ENCODE measurements around the gene NOVA2.

DNA sequence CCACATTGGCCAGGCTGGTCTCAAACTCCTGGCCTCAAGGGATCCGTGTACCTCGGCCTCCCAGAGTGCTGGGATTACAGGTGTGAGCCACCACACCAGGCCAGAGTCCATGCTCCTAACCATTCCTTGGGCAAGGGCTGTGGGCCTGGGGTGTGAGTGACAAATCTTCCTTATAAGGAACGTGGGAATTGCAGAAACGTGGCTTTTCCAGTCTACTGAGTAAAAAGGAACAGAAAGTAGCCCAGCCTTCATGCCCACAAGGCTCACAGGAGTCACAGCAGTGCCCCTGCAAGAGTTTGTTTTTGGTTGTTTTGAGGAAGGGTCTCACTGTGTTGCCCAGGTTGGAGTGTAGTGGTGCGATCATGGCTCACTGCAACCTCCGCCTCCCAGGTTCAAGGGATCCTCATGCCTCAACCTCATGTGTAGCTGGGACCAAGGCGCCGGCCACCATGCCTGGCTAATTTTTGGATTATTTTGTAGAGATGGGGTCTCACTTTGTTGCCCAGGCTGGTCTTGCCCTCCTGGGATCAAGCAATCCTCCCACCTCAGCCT lies 76.3 kb downstream of the NOVA2 start:
- TF ChIP-seq, protein P1, sequence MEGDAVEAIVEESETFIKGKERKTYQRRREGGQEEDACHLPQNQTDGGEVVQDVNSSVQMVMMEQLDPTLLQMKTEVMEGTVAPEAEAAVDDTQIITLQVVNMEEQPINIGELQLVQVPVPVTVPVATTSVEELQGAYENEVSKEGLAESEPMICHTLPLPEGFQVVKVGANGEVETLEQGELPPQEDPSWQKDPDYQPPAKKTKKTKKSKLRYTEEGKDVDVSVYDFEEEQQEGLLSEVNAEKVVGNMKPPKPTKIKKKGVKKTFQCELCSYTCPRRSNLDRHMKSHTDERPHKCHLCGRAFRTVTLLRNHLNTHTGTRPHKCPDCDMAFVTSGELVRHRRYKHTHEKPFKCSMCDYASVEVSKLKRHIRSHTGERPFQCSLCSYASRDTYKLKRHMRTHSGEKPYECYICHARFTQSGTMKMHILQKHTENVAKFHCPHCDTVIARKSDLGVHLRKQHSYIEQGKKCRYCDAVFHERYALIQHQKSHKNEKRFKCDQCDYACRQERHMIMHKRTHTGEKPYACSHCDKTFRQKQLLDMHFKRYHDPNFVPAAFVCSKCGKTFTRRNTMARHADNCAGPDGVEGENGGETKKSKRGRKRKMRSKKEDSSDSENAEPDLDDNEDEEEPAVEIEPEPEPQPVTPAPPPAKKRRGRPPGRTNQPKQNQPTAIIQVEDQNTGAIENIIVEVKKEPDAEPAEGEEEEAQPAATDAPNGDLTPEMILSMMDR (IDR thresholded peaks at IDR 0.05; ENCODE audit: poor library complexity), result no peak
- TF ChIP-seq EZH2 (IDR thresholded peaks at IDR 0.05; ENCODE audit: borderline replicate concordance), result no peak

Data from hepatocyte (in vitro differentiated cells).